GM12874 (cell line): ENCODE results near the gene PAQR3.

Experiments used
- CTCF ChIP-seq: IDR thresholded peaks from 2 replicates; pipeline ENCODE4 v1.5.1; 2011; ENCODE audit warnings: low read depth, mild to moderate bottlenecking, control low read depth, low read length, moderate library complexity; ENCODE audit not compliant: insufficient read depth

PAQR3 gene

GRCh38 chr4:78944381-78944780 lies 5.1 kb upstream of the PAQR3 start:
- no peak for TF ChIP-seq CTCF

- TF ChIP-seq CTCF = no peak
Observed at GRCh38 chr4:78940752-78941151, 1.5 kb upstream of the PAQR3 start.

DNA sequence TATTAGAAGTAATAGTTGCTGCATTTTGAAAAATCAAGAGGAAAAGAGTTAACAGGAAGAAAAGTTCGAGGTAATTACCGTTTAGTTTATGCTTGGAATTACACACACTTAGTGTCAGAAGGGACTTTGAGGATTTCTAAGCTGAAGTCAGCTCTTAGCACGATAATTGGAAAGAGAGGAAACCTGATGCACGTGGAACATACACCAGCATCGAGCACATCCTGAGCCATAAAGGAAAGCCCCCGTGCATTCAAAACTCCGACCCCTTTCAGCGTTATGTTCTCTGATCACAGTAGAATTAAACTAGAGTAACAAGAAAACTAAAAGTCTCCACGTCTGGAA lies 400 bp upstream of the PAQR3 start:
- TF ChIP-seq CTCF = no peak

GRCh38 chr4:78938474-78938867 lies 767 bp downstream of the PAQR3 start:
- no peak for TF ChIP-seq CTCF

GRCh38 chr4:78937837-78938236 lies 1.4 kb downstream of the PAQR3 start:
- TF ChIP-seq CTCF = no peak

DNA sequence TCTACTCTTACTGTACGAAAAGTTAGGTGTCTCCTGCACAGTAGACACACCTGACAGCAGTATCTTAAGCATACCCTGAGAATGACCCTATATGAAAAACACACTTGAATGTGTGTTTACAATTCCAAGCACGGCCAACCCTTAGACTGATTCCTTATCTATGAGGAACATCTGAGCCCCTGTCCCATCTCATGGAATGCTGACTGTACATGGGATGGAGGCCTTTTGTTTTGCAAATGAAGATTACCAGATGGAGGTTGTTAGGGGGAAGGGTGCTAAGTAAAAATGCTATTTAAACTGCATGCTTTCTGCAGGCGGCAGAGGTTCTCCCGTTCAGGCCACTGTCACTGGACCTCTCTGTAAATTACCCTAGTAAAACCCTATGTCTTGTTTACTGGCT lies 2.2 kb downstream of the PAQR3 start:
- no peak for TF ChIP-seq CTCF

DNA sequence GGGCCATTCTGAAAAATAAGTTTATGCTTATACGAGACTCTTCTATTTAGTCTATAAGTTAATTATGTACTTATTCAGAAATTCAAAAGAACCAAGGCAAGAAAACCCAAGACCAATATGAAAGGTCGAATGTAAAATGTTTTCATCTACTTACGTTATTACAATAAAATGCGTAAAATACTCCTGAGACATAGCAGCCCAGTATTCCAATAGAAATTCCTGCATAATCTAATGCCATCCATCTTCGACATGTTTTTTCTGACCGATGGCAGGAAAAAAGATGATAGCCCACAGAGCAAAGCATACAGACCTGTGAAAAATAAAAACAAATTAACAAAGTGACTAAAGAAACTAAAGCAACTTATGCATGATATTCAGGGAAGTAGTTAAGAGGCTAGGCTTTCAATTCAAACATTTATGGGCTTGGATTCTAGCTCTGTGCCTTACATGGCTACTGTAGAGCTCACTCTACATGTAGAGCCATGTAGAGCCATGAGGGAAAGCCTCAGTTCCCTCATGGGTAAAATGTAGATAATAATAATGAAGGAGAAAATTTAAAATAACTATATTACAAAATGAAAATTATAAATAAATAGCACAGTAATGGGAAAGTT lies 9.1 kb downstream of the PAQR3 start:
- TF ChIP-seq CTCF = no peak
